Omental fat pad (tissue), 4 donors: Measurements from ENCODE around the gene TEDDM1. TPM values are rescaled to one million over a fixed set of nuclear protein-coding genes. Genes with fewer than 3 reads are reported as not detected.
"Not testable (repeated sequence)": the region's sequence is repeated elsewhere in the genome, so short reads cannot be mapped to it uniquely, and the experiment has no call there.

ENCODE experiments used
- ATAC-seq: fragments of 150-250 bp; one replicate; pipeline ENCODE4 v1.9.1; 2016; ENCODE audit warnings: mild to moderate bottlenecking, moderate library complexity; ENCODE audit not compliant: low FRiP score
- DNase-seq: peaks from one replicate; pipeline ENCODE4 v3.0.0-alpha.2; 2019; ENCODE audit warnings: low spot score
- CTCF ChIP-seq, 3 donors: fragments of 450-650 bp; IDR thresholded peaks; one replicate each; pipeline ENCODE4 v1.5.1; 2016 to 2017; ENCODE audit warnings: antibody characterized with exemption in 3 of 3, mild to moderate bottlenecking in 3 of 3, moderate library complexity in 2 of 3
- total RNA-seq, 4 donors: library from RNA; depleted of rRNA; stranded (reverse); fragments of >200 nt; gene quantifications; one replicate each; pipeline ENCODE4 v1.1.0, GENCODE V29; 2016

TEDDM1 gene
- total RNA-seq, 4 donors from 2014 or later = not detected

- ATAC-seq = no peak
- no peak for DNase-seq
- no peak for TF ChIP-seq CTCF (IDR thresholded peaks at IDR 0.05)
These were observed 18.3 kb downstream of the TEDDM1 start for GRCh38 chr1:182381962-182382819.

- DNase-seq (no peak), ATAC-seq (no peak)
- no peak for TF ChIP-seq CTCF (IDR thresholded peaks at IDR 0.05)
These were observed 20.3 kb downstream of the TEDDM1 start for GRCh38 chr1:182380199-182380598.

- not testable (repeated sequence) for DNase-seq, ATAC-seq
These were observed 20.7 kb downstream of the TEDDM1 start for GRCh38 chr1:182379781-182380180.

GRCh38 chr1:182376936-182377574 is 23.4 kb downstream of the TEDDM1 start:
- TF ChIP-seq CTCF (IDR thresholded peaks at IDR 0.05) = no peak
- ATAC-seq (peak; percentile 41), DNase-seq (no peak)

- no peak for TF ChIP-seq CTCF (IDR thresholded peaks at IDR 0.05)
- DNase-seq (no peak), ATAC-seq (no peak)
These were observed 26.2 kb downstream of the TEDDM1 start for GRCh38 chr1:182374101-182374834.

- DNase-seq (no peak), ATAC-seq (no peak)
- TF ChIP-seq CTCF (IDR thresholded peaks at IDR 0.05) = no peak
These were observed 29.9 kb downstream of the TEDDM1 start for GRCh38 chr1:182370532-182370931.

GRCh38 chr1:182368903-182369302 is 31.6 kb downstream of the TEDDM1 start:
- no peak for TF ChIP-seq CTCF (IDR thresholded peaks at IDR 0.05)
- DNase-seq = no peak
- ATAC-seq = no peak
